ENCODE measurements around the gene C17orf50. TPM values are rescaled to one million over a fixed set of nuclear protein-coding genes. Genes with fewer than 3 reads are reported as not detected.

C17orf50 gene
- total and polyA plus RNA-seq, 2 of the 13 experiments (the other 11 are each of a cell fraction or from before 2014, with no cell fraction given) = not detected

GRCh38 chr17:35808962-35809854 lies 48.5 kb downstream of the C17orf50 start, which contains the start of gene TAF15 (continued):
- TF ChIP-seq BCL3 (CRISPR knock-in tag; IDR thresholded peaks at IDR 0.05) (peak; percentile 95), REXO4 (CRISPR knock-in tag; IDR thresholded peaks at IDR 0.05; ENCODE audit: borderline replicate concordance) (0 out of 2 replicates have a peak, but pooled peaks have one; percentile 44), KMT2B (CRISPR knock-in tag; IDR thresholded peaks at IDR 0.05) (peak; percentile 22; the same call in 1 of the 2 replicates), REPIN1 (CRISPR knock-in tag; IDR thresholded peaks at IDR 0.05; ENCODE audit: borderline replicate concordance, low read depth) (no peak), ZBTB44 (CRISPR knock-in tag; IDR thresholded peaks at IDR 0.05) (0 out of 2 replicates have a peak, but pooled peaks have one; percentile 64), HNRNPH1 (optimal IDR thresholded peaks at IDR 0.05; ENCODE audit: low read depth, low read length) (no peak), KIAA2018 (CRISPR knock-in tag; IDR thresholded peaks at IDR 0.05; ENCODE audit: borderline replicate concordance) (peak; percentile 80; the same call in 1 of the 2 replicates), ELK4 (CRISPR knock-in tag; IDR thresholded peaks at IDR 0.05; ENCODE audit: borderline replicate concordance) (no peak), ZNF124 (CRISPR knock-in tag; IDR thresholded peaks at IDR 0.05) (peak; percentile 56; the same call in 1 of the 2 replicates), FOXP1 (IDR thresholded peaks at IDR 0.05) (no peak), FOXP1 (CRISPR knock-in tag; IDR thresholded peaks at IDR 0.05) (no peak), NPAS2 (CRISPR knock-in tag; IDR thresholded peaks at IDR 0.05; ENCODE audit: borderline replicate concordance) (no peak), ZSCAN9 (CRISPR knock-in tag; IDR thresholded peaks at IDR 0.05; ENCODE audit: borderline replicate concordance) (peak; percentile 78)
- TF ChIP-seq, protein P1, sequence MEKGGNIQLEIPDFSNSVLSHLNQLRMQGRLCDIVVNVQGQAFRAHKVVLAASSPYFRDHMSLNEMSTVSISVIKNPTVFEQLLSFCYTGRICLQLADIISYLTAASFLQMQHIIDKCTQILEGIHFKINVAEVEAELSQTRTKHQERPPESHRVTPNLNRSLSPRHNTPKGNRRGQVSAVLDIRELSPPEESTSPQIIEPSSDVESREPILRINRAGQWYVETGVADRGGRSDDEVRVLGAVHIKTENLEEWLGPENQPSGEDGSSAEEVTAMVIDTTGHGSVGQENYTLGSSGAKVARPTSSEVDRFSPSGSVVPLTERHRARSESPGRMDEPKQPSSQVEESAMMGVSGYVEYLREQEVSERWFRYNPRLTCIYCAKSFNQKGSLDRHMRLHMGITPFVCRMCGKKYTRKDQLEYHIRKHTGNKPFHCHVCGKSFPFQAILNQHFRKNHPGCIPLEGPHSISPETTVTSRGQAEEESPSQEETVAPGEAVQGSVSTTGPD (CRISPR knock-in tag; IDR thresholded peaks at IDR 0.05) = no peak
